ENCODE results near the gene ACO2.

- TF ChIP-seq POLR2A (IDR thresholded peaks at IDR 0.05) (no peak), CTCF (IDR thresholded peaks at IDR 0.05) (no peak), POLR2AphosphoS5 (IDR thresholded peaks at IDR 0.05; ENCODE audit: insufficient read depth in 1 of 2, low read depth in 1 of 2) (no peak)
Measured at GRCh38 chr22:41571786-41572185, 102.9 kb downstream of the ACO2 start.
